Activated CD8-positive, alpha-beta memory T cell treated with anti-CD3 and anti-CD28 coated beads for 4 hours (primary cell): ENCODE measurements around the gene CARMIL1.
"Not testable (repeated sequence)": the region's sequence is repeated elsewhere in the genome, so short reads cannot be mapped to it uniquely, and the experiment has no call there.

ENCODE experiments used
- DNase-seq, 2 donors: peaks; one replicate each; pipeline ENCODE4 v3.0.0-alpha.2; 2020; ENCODE audit warnings: low read depth in 2 of 2

Gene CARMIL1

GRCh38 chr6:25277386-25277785 is 1.8 kb upstream of the CARMIL1 start:
- no peak for DNase-seq

GRCh38 chr6:25277857-25278256 is 1.3 kb upstream of the CARMIL1 start:
- no peak for DNase-seq

- no peak for DNase-seq
Measured at GRCh38 chr6:25278261-25278913, 787 bp upstream of the CARMIL1 start.

- DNase-seq = no peak
Measured at GRCh38 chr6:25279748-25280343, 672 bp downstream of the CARMIL1 start.

- DNase-seq = no peak
Measured at GRCh38 chr6:25280344-25281074, 1.3 kb downstream of the CARMIL1 start.

- no peak for DNase-seq
Measured at GRCh38 chr6:25286891-25287290, 7.7 kb downstream of the CARMIL1 start.

- DNase-seq = no peak
Measured at GRCh38 chr6:25287941-25288340, 8.8 kb downstream of the CARMIL1 start.

- DNase-seq = no peak
Measured at GRCh38 chr6:25288518-25288917, 9.3 kb downstream of the CARMIL1 start.

- DNase-seq = no peak
Measured at GRCh38 chr6:25290306-25291060, 11.3 kb downstream of the CARMIL1 start.

- DNase-seq = no peak
Measured at GRCh38 chr6:25292384-25292783, 13.2 kb downstream of the CARMIL1 start.

GRCh38 chr6:25295651-25296050 is 16.5 kb downstream of the CARMIL1 start:
- no peak for DNase-seq

GRCh38 chr6:25296217-25296905 is 17.2 kb downstream of the CARMIL1 start:
- no peak for DNase-seq

GRCh38 chr6:25297039-25297441 is 17.9 kb downstream of the CARMIL1 start:
- DNase-seq = no peak

- DNase-seq = no peak
Measured at GRCh38 chr6:25297823-25298522, 18.8 kb downstream of the CARMIL1 start.

GRCh38 chr6:25298523-25298865 is 19.3 kb downstream of the CARMIL1 start:
- not testable (repeated sequence) for DNase-seq

- no peak for DNase-seq
Measured at GRCh38 chr6:25301362-25301761, 22.2 kb downstream of the CARMIL1 start.

GRCh38 chr6:25302151-25302550 is 23.0 kb downstream of the CARMIL1 start:
- DNase-seq = no peak

GRCh38 chr6:25302677-25303128 is 23.5 kb downstream of the CARMIL1 start:
- no peak for DNase-seq

GRCh38 chr6:25303254-25303653 is 24.1 kb downstream of the CARMIL1 start:
- DNase-seq = no peak

GRCh38 chr6:25306379-25306778 is 27.2 kb downstream of the CARMIL1 start:
- DNase-seq = no peak
